ENCODE results near the gene BICC1. TPM values are rescaled to one million over a fixed set of nuclear protein-coding genes. Genes with fewer than 3 reads are reported as not detected.
A peak's percentile ranks its signal among the peaks of the same experiment; 100 is the strongest.

BICC1 gene
- total and polyA plus RNA-seq, 2 experiments from 2014 or later: 5.8 to 20.4 TPM

GRCh38 chr10:58782876-58783851 is 270.5 kb downstream of the BICC1 start:
- no peaks in the 10 kb centered on the region for H3K9me3 ChIP-seq (ENCODE audit: low read depth)
- no peaks in the 10 kb centered on the region for H4K20me1 ChIP-seq (ENCODE audit: insufficient read depth, poor library complexity, severe bottlenecking)
- no peaks in the 10 kb centered on the region for H3K27me3 ChIP-seq
- peaks cover 13% of the 10 kb centered on the region for H3K4me1 ChIP-seq (ENCODE audit: insufficient read depth)
- H3K27ac ChIP-seq: peak overlapping the region; percentile 11
- H3K4me3 ChIP-seq: no peak overlapping the region
- H2AFZ ChIP-seq: no peak overlapping the region
- 33% methylated on average over 4 of the region's 4 CpGs for WGBS (ENCODE audit: low lambda C conversion rate, missing lambda C conversion rate)
- peak; percentile 9 for DNase-seq (ENCODE audit: low spot score)
- H3K36me3 ChIP-seq (replicated peaks; ENCODE audit: insufficient read depth, low read depth): no peaks in the 10 kb centered on the region
- peak overlapping the region; percentile 14 for H3K4me2 ChIP-seq
- TF ChIP-seq EZH2 (IDR thresholded peaks at IDR 0.05; ENCODE audit: borderline replicate concordance) (no peak), CTCF (IDR thresholded peaks at IDR 0.05; ENCODE audit: poor library complexity) (no peak), EZH2phosphoT487 (IDR thresholded peaks at IDR 0.05; ENCODE audit: low read depth, severe bottlenecking, unreplicated experiment) (no peak)
- no peaks in the 10 kb centered on the region for H3K9me2 ChIP-seq (replicated peaks; ENCODE audit: insufficient read depth)
- H3K79me2 ChIP-seq: no peaks in the 10 kb centered on the region

- no peaks in the 10 kb centered on the region for H3K36me3 ChIP-seq (replicated peaks; ENCODE audit: insufficient read depth, low read depth)
- no peak overlapping the region for H3K27ac ChIP-seq
- H3K9me2 ChIP-seq (replicated peaks; ENCODE audit: insufficient read depth): no peaks in the 10 kb centered on the region
- H3K27me3 ChIP-seq: no peaks in the 10 kb centered on the region
- H3K79me2 ChIP-seq: no peaks in the 10 kb centered on the region
- TF ChIP-seq CTCF (IDR thresholded peaks at IDR 0.05; ENCODE audit: poor library complexity): no peak
- no peak for TF ChIP-seq EZH2phosphoT487 (IDR thresholded peaks at IDR 0.05; ENCODE audit: low read depth, severe bottlenecking, unreplicated experiment)
- no peak for TF ChIP-seq EZH2 (IDR thresholded peaks at IDR 0.05; ENCODE audit: borderline replicate concordance)
- H2AFZ ChIP-seq: no peak overlapping the region
- H4K20me1 ChIP-seq (ENCODE audit: insufficient read depth, poor library complexity, severe bottlenecking): no peaks in the 10 kb centered on the region
- no peak overlapping the region for H3K4me2 ChIP-seq
- H3K4me3 ChIP-seq: no peak overlapping the region
- peaks cover 13% of the 10 kb centered on the region for H3K4me1 ChIP-seq (ENCODE audit: insufficient read depth)
- H3K9me3 ChIP-seq (ENCODE audit: low read depth): no peaks in the 10 kb centered on the region
- 82% methylated on average over 4 of the region's 4 CpGs for WGBS (ENCODE audit: low lambda C conversion rate, missing lambda C conversion rate)
- DNase-seq (ENCODE audit: low spot score): no peak
These were observed 271.7 kb downstream of the BICC1 start for GRCh38 chr10:58784361-58784760.

GRCh38 chr10:58785354-58785753 is 272.7 kb downstream of the BICC1 start:
- no peaks in the 10 kb centered on the region for H3K36me3 ChIP-seq (replicated peaks; ENCODE audit: insufficient read depth, low read depth)
- no peak for DNase-seq (ENCODE audit: low spot score)
- no peak overlapping the region for H3K4me2 ChIP-seq
- H3K27me3 ChIP-seq: no peaks in the 10 kb centered on the region
- H2AFZ ChIP-seq: no peak overlapping the region
- no peak overlapping the region for H3K4me3 ChIP-seq
- H3K4me1 ChIP-seq (ENCODE audit: insufficient read depth): peaks cover 13% of the 10 kb centered on the region
- WGBS (ENCODE audit: low lambda C conversion rate, missing lambda C conversion rate): 96% methylated on average over 3 of the region's 3 CpGs
- H3K9me3 ChIP-seq (ENCODE audit: low read depth): no peaks in the 10 kb centered on the region
- no peaks in the 10 kb centered on the region for H4K20me1 ChIP-seq (ENCODE audit: insufficient read depth, poor library complexity, severe bottlenecking)
- H3K27ac ChIP-seq: no peak overlapping the region
- TF ChIP-seq EZH2 (IDR thresholded peaks at IDR 0.05; ENCODE audit: borderline replicate concordance) (no peak), EZH2phosphoT487 (IDR thresholded peaks at IDR 0.05; ENCODE audit: low read depth, severe bottlenecking, unreplicated experiment) (no peak), CTCF (IDR thresholded peaks at IDR 0.05; ENCODE audit: poor library complexity) (no peak)
- no peaks in the 10 kb centered on the region for H3K9me2 ChIP-seq (replicated peaks; ENCODE audit: insufficient read depth)
- no peaks in the 10 kb centered on the region for H3K79me2 ChIP-seq
